T-helper 2 cell treated with Interferon-gamma antibody and Interleukin-4, amounts not matched to agents 100 ng/mL and 5 ng/mL, for 36 hours (primary cell): ENCODE data around the gene SARDH. TPM values are rescaled to one million over a fixed set of nuclear protein-coding genes. Genes with fewer than 3 reads are reported as not detected.
"Not testable (repeated sequence)": the region's sequence is repeated elsewhere in the genome, so short reads cannot be mapped to it uniquely, and the experiment has no call there.

ENCODE experiments used
- intact Hi-C: fragments of 100-400 bp; cut with micrococcal nuclease; formaldehyde crosslinking; loops from one replicate; pipeline ENCODE4 v1.15.1; 2023
- total RNA-seq: library from RNA; stranded (reverse); gene quantifications from 2 replicates; pipeline ENCODE4 v1.2.3, GENCODE V29; 2022

The SARDH gene
- total RNA-seq, 1 donor from 2014 or later = 0.68 TPM

GRCh38 chr9:133777068-133777791 lies 39.1 kb upstream of the SARDH start:
- intact Hi-C loops = no loop called here

- intact Hi-C loops = no loop called here
Measured at GRCh38 chr9:133775951-133776905, 38.1 kb upstream of the SARDH start.

- intact Hi-C loops = no loop called here
Measured at GRCh38 chr9:133775291-133775690, 37.1 kb upstream of the SARDH start.

- intact Hi-C loops = no loop called here
Measured at GRCh38 chr9:133774799-133775198, 36.6 kb upstream of the SARDH start.

- intact Hi-C loops = no loop called here
Measured at GRCh38 chr9:133773889-133774655, 35.9 kb upstream of the SARDH start.

- intact Hi-C loops = no loop called here
Measured at GRCh38 chr9:133772581-133772980, 34.4 kb upstream of the SARDH start.

GRCh38 chr9:133771486-133772482 lies 33.6 kb upstream of the SARDH start:
- intact Hi-C loops = no loop called here

GRCh38 chr9:133770076-133770777 lies 32.1 kb upstream of the SARDH start:
- intact Hi-C loops = no loop called here

GRCh38 chr9:133769511-133770075 lies 31.4 kb upstream of the SARDH start:
- intact Hi-C loops = no loop called here

- intact Hi-C loops = no loop called here
Measured at GRCh38 chr9:133768859-133769510, 30.8 kb upstream of the SARDH start.

GRCh38 chr9:133768371-133768858 lies 30.3 kb upstream of the SARDH start:
- intact Hi-C loops = no loop called here

- intact Hi-C loops = no loop called here
Measured at GRCh38 chr9:133767625-133768024, 29.5 kb upstream of the SARDH start.

GRCh38 chr9:133767008-133767407 lies 28.9 kb upstream of the SARDH start:
- intact Hi-C loops = no loop called here

GRCh38 chr9:133766234-133766633 lies 28.1 kb upstream of the SARDH start:
- intact Hi-C loops = not testable (repeated sequence)

GRCh38 chr9:133763272-133764183 lies 25.4 kb upstream of the SARDH start:
- intact Hi-C loops = no loop called here

GRCh38 chr9:133762488-133763271 lies 24.5 kb upstream of the SARDH start:
- intact Hi-C loops = no loop called here
